GM19239 (cell line): ENCODE results near the gene LRRC17.
"Not testable (repeated sequence)": the region's sequence is repeated elsewhere in the genome, so short reads cannot be mapped to it uniquely, and the experiment has no call there.

Source experiments
- DNase-seq: peaks from one replicate; pipeline ENCODE4 v3.0.0; 2011; ENCODE audit warnings: low spot score; ENCODE audit not compliant: insufficient read length
- FAIRE-seq: peaks from 2 replicates; lab custom pipeline; 2011; peaks lifted over from hg19 to GRCh38; lab: Jason Lieb, UNC

Gene LRRC17

GRCh38 chr7:102896585-102896984, 16.2 kb upstream of the LRRC17 start:
- DNase-seq (no peak), FAIRE-seq (no peak)

- DNase-seq (no peak), FAIRE-seq (no peak)
These were observed 15.6 kb upstream of the LRRC17 start for GRCh38 chr7:102897211-102897631.

GRCh38 chr7:102897856-102898531, 14.8 kb upstream of the LRRC17 start:
- DNase-seq = no peak
- FAIRE-seq = no peak

GRCh38 chr7:102898532-102898859, 14.3 kb upstream of the LRRC17 start:
- DNase-seq = no peak
- no peak for FAIRE-seq

GRCh38 chr7:102902052-102902451, 10.7 kb upstream of the LRRC17 start:
- not testable (repeated sequence) for FAIRE-seq, DNase-seq

- DNase-seq, FAIRE-seq: not testable (repeated sequence)
These were observed 9.2 kb upstream of the LRRC17 start for GRCh38 chr7:102903576-102903975.

- DNase-seq (no peak), FAIRE-seq (no peak)
These were observed 4.1 kb upstream of the LRRC17 start for GRCh38 chr7:102908676-102909075.

GRCh38 chr7:102913826-102914225, 1.0 kb downstream of the LRRC17 start:
- FAIRE-seq (no peak), DNase-seq (no peak)

- DNase-seq (no peak), FAIRE-seq (no peak)
These were observed 1.8 kb downstream of the LRRC17 start for GRCh38 chr7:102914585-102914984.

- no peak for FAIRE-seq
- DNase-seq = no peak
These were observed 3.6 kb downstream of the LRRC17 start for GRCh38 chr7:102916426-102916825.

- DNase-seq (no peak), FAIRE-seq (no peak)
These were observed 4.1 kb downstream of the LRRC17 start for GRCh38 chr7:102916881-102917280.

- FAIRE-seq = no peak
These were observed 4.9 kb downstream of the LRRC17 start for GRCh38 chr7:102917436-102918353.

GRCh38 chr7:102918845-102919244, 6.0 kb downstream of the LRRC17 start:
- FAIRE-seq = no peak

More at GRCh38 chr7:102917436-102918353, 4.9 kb downstream of the LRRC17 start:
- DNase-seq = no peak

GRCh38 chr7:102925976-102926782, 13.4 kb downstream of the LRRC17 start:
- FAIRE-seq (no peak), DNase-seq (no peak)

More at GRCh38 chr7:102918845-102919244, 6.0 kb downstream of the LRRC17 start:
- DNase-seq = no peak

- DNase-seq = no peak
- no peak for FAIRE-seq
These were observed 14.0 kb downstream of the LRRC17 start for GRCh38 chr7:102926783-102927140.

- DNase-seq (no peak), FAIRE-seq (no peak)
These were observed 14.6 kb downstream of the LRRC17 start for GRCh38 chr7:102927312-102927933.

GRCh38 chr7:102931757-102932156, 19.0 kb downstream of the LRRC17 start:
- FAIRE-seq (no peak), DNase-seq (no peak)

GRCh38 chr7:102933763-102934162, 21.0 kb downstream of the LRRC17 start:
- DNase-seq (no peak), FAIRE-seq (no peak)

- DNase-seq (no peak), FAIRE-seq (no peak)
These were observed 21.4 kb downstream of the LRRC17 start for GRCh38 chr7:102934239-102934638.

- FAIRE-seq (no peak), DNase-seq (no peak)
These were observed 21.9 kb downstream of the LRRC17 start for GRCh38 chr7:102934701-102935100.
